GM19351 (cell line): ENCODE results near the gene UFSP1.
A peak's percentile ranks its signal among the peaks of the same experiment; 100 is the strongest.
"Not testable (repeated sequence)": the region's sequence is repeated elsewhere in the genome, so short reads cannot be mapped to it uniquely, and the experiment has no call there.

Experiments
- ATAC-seq: cut with Tn5 transposase; IDR thresholded peaks from one replicate; pipeline ENCODE4 v1.9.1; 2021; ENCODE audit warnings: mild to moderate bottlenecking, moderate library complexity; ENCODE audit not compliant: unreplicated experiment

UFSP1 gene

DNA sequence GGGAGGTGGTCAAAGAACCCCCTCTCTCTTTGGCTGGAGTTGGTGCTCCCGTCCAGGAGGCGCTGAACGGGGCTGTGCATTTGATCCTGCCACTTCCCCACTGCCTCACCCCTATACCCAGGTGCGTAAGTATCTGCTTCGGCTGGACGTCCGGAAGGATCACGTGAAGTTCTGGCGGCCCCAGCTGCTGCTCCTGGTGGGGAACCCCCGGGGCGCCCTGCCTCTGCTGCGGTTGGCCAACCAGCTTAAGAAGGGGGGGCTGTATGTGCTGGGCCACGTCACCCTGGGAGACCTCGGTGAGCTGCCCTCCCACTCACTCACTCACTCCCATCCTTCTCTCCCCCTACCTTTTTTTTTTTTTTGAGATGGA is 27.9 kb downstream of the UFSP1 start:
- no peak for ATAC-seq

DNA sequence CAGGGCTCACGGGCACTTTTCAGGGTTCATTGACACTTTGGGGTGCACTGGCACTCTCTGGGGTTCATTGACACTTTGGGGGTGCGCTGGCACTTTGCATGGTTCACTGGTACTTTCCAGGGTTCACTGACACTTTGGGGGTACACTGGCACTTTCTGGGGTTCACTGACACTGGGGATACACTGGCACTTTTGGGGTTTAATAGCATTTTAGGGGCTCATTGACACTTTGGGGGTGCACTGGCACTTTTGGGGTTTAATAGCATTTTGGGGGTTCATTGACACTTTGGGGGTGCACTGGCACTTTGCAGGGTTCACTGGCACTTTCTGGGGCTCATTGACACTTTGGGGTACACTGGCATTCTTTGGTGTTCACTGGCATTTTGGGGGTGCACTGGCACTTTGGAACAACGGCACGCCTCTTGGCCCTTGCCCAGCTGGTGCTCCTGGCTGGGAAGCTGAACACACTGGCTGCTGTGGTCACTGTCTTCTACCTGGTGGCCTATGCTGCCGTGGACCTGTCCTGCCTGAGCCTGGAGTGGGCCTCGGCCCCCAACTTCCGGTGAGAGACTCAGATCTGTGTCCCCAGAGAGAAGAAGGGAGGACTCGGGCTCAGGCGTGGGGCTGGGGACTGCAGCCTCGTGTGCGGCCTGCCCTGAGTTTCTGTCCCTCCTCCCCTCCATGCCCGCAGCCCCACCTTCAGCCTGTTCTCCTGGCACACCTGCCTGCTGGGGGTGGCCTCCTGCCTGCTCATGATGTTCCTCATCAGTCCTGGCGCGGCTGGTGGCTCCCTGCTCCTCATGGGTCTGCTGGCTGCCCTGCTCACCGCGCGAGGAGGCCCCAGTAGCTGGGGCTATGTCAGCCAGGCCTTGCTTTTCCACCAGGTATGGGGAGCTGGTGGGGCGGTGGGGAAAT is 28.6 kb downstream of the UFSP1 start:
- ATAC-seq: no peak

DNA sequence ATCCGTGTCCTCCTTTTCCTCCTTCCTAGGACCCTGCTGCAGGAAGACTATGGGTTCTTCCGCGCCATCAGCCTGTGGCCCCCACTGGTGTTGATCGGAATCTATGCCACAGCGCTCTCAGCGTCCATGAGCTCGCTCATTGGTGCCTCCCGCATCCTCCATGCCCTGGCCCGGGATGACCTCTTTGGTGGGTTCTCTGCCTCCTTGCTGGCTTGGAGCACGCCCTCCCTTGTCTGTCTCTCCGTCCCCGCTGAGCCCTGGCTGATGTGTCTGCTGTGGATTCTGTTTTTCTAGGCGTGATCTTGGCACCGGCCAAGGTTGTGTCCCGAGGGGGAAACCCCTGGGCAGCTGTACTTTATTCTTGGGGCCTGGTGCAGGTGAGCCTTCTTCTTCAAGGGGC is 29.7 kb downstream of the UFSP1 start:
- no peak for ATAC-seq

DNA sequence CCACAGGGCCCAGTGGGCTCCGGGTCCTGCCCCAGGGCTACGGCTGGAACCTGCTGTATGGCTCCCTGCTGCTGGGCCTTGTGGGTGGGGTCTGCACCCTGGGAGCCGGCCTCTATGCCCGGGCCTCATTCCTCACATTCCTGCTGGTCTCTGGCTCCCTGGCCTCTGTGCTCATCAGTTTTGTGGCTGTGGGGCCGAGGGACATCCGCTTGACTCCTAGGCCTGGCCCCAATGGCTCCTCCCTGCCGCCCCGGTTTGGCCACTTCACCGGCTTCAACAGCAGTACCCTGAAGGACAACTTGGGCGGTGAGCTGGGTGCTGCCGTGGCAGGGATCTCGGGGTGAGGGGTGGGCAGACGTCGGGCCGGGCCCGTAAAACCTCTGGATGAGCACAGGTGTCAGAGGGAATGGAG is 32.6 kb downstream of the UFSP1 start:
- ATAC-seq: no peak

DNA sequence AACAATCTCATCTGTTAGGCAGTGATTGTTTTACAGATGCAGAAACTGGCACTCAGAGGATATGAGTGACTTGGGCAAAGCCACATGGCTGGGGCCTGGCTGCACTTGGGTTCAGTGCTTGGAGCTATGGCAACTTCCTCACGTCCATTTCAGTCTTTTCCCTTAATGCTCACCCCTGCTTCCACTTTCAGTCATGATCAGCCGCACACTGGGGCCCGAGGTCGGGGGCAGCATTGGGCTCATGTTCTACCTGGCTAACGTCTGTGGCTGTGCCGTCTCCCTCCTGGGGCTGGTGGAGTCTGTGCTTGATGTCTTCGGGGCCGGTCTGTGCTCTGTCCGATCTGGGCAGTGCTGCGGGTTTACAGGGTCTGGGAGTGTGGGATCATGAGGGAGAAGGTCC is 34.0 kb downstream of the UFSP1 start:
- ATAC-seq: no peak

DNA sequence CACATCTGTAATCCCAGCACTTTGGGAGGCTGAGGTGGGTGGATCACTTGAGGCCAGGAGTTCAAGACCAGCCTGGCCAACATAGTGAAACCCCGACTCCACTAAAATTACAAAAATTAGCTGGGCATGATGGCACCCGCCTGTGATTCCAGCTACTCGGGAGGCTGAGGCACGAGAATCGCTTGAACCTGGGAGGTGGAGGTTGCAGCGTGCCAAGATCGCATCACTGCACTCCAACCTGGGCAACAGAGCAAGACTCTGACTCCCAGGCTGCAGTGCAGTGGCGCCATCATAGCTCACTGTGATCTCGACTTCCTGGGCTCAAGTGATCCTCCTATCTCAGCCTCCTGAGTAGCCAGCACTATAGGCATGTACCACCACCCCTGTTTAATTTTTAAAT is 34.6 kb downstream of the UFSP1 start:
- ATAC-seq: not testable (repeated sequence)

DNA sequence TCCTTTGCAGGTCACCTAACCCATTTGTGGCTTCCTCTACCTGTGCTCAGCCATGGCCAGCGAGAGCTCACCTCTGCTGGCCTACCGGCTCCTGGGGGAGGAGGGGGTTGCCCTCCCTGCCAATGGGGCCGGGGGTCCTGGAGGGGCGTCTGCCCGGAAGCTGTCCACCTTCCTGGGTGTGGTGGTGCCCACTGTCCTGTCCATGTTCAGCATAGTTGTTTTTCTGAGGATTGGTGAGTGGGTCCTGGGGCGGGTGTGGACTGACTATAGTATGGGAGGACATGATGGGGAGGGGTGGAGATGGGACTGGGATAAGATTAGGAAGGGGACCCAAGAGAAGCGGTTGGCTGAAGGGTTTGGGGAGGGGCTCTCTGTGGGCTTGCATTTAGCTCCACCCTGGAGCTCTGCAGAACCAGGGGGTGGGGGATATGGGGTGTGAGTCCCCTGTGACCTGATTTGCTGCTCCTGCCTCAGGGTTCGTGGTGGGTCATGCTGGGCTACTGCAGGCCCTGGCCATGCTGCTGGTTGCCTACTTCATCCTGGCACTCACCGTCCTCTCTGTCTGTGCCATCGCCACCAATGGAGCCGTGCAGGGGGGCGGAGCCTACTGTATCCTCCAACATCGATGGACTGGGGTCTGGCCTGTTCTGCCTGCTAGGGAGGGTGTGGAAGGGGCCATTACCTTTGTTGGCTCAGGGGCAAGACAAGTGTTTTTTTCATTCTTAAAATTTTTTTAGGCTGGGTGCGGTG is 35.2 kb downstream of the UFSP1 start:
- ATAC-seq: no peak

DNA sequence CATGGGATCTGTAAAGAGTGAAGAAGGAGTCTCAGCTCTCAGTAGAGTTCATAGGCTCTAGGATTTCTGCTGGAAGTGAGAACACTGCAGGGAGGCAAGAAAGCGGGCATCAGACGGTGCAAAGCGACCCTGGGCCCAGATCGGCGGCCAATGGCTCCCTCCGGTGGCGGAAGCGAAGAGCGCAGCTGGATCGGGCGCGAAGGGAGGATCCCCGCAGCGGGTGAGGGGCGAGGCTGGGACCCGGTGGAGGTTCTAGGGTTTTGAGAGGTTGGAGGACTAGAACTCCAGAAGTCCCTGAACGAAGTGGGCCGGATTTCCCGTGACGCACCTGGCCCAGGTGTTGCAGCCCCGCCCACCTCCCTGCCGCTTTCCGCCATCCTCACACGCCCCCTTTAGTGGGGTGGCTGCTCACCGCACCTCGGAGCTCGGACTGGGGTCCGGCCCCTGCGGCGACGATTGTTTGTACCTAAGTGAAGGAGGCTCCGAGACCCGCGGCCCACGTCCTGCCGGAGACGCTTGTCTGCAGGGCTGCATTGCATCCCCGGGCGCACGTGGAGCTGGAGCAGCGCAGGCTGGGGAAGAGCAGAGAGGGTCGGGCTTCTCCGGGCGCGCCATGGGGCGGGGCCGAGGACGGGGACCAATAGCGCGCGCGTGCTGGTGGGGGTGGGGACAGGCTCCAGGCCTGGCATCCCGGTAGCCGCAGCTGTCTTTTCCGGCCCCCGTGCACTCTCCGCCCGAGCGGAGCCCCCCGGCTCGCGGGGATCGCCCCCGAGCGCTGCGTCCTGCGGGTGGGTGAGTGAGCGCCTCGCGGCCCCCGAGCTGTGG is 37.3 kb downstream of the UFSP1 start, which contains the start of gene SLC12A9:
TSS of gene SLC12A9 (plus strand) at position 666 of the 825 bp plus-strand sequence. CDS start 1,485 bp downstream, outside the sequence.
- peak; percentile 87 for ATAC-seq

DNA sequence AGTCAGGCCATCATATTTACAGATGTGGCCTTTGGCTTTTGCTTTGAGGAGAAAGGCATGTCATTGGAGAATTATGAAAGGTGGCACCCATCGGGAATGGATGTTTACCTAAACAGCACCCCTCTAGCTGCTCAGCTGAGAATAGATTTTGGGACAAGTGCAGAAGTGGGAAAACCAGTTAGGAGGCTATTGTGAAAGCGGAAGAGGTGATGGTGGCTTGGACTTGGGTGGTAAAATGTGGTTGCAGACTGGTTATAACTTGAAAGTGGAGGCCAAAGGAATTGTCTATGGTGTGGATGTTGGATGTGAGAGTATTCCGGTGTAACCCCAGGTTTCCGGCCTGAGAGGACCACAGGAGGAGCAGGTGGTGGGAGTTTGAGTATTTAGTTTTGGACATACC is 42.2 kb downstream of the UFSP1 start:
- no peak for ATAC-seq

DNA sequence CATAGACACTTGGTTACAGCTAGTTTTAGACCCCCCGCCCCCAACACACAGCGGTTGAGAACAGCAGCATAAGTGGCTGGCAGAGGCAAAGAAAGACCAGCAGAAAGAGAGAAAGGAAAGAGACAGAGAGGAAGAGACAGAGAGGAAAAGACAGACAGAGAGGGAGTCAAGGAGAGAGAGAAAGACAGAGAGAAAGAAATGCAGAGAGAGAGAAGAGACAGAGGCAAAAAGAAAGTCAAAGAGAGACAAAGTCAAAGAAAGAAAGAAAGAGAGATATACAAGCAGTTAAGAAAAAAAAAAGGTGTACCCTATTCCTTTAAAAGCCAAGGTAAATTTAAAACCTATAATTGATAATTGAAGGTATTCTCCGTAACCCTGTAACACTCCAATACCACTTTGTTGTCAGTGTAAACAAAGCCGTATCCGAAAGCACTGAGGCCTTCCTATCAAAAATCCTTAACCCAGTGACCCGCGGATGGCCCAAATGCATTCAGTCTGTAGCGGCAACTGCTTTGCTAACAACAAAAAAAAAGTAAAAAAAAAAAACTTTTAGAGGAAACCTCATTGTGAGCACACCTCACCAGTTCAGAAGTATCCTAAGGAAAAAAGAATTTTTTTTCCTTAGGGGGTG is 48.9 kb downstream of the UFSP1 start:
- ATAC-seq: no peak

DNA sequence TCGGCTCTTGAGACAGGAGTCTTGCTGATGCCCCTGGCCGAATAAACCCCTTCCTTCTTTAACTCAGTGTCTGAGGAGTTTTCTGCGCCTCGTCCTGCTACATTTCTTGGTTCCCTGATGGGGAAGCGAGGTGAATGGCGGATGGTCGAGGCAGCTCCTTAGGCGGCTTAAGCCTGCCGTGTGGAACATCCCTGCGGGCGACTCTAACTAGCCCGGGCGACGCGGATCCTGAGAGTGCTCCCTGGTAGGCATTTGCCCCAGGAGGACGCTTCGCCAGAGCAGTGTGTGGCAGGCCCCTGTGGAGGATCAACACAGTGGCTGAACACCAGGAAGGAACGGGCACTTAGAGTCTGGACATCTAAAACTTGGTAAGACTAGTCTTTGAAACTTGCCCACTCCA is 50.2 kb downstream of the UFSP1 start:
- no peak for ATAC-seq
